HG02588 (cell line): ENCODE data around the gene NUTM1.
A peak's percentile ranks its signal among the peaks of the same experiment; 100 is the strongest.

Source experiments
- ATAC-seq: cut with Tn5 transposase; IDR thresholded peaks from one replicate; pipeline ENCODE4 v1.9.1; 2021; ENCODE audit warnings: mild to moderate bottlenecking, moderate library complexity; ENCODE audit not compliant: unreplicated experiment

NUTM1 gene

GRCh38 chr15:34342737-34343575, at the start of gene NUTM1, which contains the start of gene NOP10:
Gene NUTM1, plus strand, starts transcription at chr15:34343315. Its CDS starts 382 bp downstream, at chr15:34343697.
Gene NOP10, minus strand, starts transcription at chr15:34343136. Its CDS starts 63 bp downstream, at chr15:34343073.
- peak; percentile 83 for ATAC-seq

GRCh38 chr15:34297059-34297458, 46.1 kb upstream of the NUTM1 start:
- ATAC-seq: no peak

GRCh38 chr15:34301058-34301457, 42.1 kb upstream of the NUTM1 start:
- ATAC-seq: no peak

GRCh38 chr15:34304613-34305012, 38.5 kb upstream of the NUTM1 start:
- ATAC-seq: no peak

- no peak for ATAC-seq
These were observed 31.6 kb upstream of the NUTM1 start for GRCh38 chr15:34311563-34311962.

- ATAC-seq: no peak
These were observed 28.3 kb upstream of the NUTM1 start for GRCh38 chr15:34314491-34315490.

- ATAC-seq: peak; percentile 69
These were observed 24.6 kb upstream of the NUTM1 start for GRCh38 chr15:34318277-34319079.

GRCh38 chr15:34323217-34323616, 19.9 kb upstream of the NUTM1 start:
- no peak for ATAC-seq

GRCh38 chr15:34324933-34325332, 18.2 kb upstream of the NUTM1 start:
- no peak for ATAC-seq

GRCh38 chr15:34325368-34325767, 17.7 kb upstream of the NUTM1 start:
- ATAC-seq: no peak

GRCh38 chr15:34327906-34328305, 15.2 kb upstream of the NUTM1 start:
- ATAC-seq: no peak

GRCh38 chr15:34329006-34329405, 14.1 kb upstream of the NUTM1 start:
- no peak for ATAC-seq

- no peak for ATAC-seq
These were observed 12.8 kb upstream of the NUTM1 start for GRCh38 chr15:34330279-34330678.

GRCh38 chr15:34331809-34332208, 11.3 kb upstream of the NUTM1 start:
- ATAC-seq: no peak

- no peak for ATAC-seq
These were observed 10.5 kb upstream of the NUTM1 start for GRCh38 chr15:34332553-34333120.

GRCh38 chr15:34334672-34335071, 8.4 kb upstream of the NUTM1 start:
- no peak for ATAC-seq

- ATAC-seq: no peak
These were observed 7.7 kb upstream of the NUTM1 start for GRCh38 chr15:34335176-34336032.

- ATAC-seq: no peak
These were observed 6.7 kb upstream of the NUTM1 start for GRCh38 chr15:34336231-34336990.
